Body of pancreas (tissue), 4 donors: ENCODE data around the gene SLMAP.

Experiments used
- POLR2A ChIP-seq, 3 donors: fragments of 450-650 bp; IDR thresholded peaks; one replicate each; pipeline ENCODE4 v1.6.1; 2016; ENCODE audit warnings: antibody characterized with exemption in 3 of 3, mild to moderate bottlenecking in 2 of 3
- TF ChIP-seq, protein P1 (sequence below), 7 experiments: fragments of 450-650 bp in 4 of 7; fragments of 200-600 bp in 3 of 7; sonication (generic) in 3 of 7; IDR thresholded peaks; one replicate each; pipeline ENCODE4 v1.5.1; 2016 to 2019; ENCODE audit warnings: antibody characterized with exemption in 7 of 7

GRCh38 chr3:57746156-57747010 is 9.7 kb upstream of the SLMAP start:
- TF ChIP-seq, protein P1, sequence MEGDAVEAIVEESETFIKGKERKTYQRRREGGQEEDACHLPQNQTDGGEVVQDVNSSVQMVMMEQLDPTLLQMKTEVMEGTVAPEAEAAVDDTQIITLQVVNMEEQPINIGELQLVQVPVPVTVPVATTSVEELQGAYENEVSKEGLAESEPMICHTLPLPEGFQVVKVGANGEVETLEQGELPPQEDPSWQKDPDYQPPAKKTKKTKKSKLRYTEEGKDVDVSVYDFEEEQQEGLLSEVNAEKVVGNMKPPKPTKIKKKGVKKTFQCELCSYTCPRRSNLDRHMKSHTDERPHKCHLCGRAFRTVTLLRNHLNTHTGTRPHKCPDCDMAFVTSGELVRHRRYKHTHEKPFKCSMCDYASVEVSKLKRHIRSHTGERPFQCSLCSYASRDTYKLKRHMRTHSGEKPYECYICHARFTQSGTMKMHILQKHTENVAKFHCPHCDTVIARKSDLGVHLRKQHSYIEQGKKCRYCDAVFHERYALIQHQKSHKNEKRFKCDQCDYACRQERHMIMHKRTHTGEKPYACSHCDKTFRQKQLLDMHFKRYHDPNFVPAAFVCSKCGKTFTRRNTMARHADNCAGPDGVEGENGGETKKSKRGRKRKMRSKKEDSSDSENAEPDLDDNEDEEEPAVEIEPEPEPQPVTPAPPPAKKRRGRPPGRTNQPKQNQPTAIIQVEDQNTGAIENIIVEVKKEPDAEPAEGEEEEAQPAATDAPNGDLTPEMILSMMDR (IDR thresholded peaks at IDR 0.05): no peak
- TF ChIP-seq POLR2A (IDR thresholded peaks at IDR 0.05): no peak
